HG03175 (cell line): ENCODE data around the gene TXNDC15.
A peak's percentile ranks its signal among the peaks of the same experiment; 100 is the strongest.
"Not testable (repeated sequence)": the region's sequence is repeated elsewhere in the genome, so short reads cannot be mapped to it uniquely, and the experiment has no call there.

Experiments used
- ATAC-seq: cut with Tn5 transposase; IDR thresholded peaks from one replicate; pipeline ENCODE4 v1.9.1; 2021; ENCODE audit warnings: mild to moderate bottlenecking, moderate library complexity; ENCODE audit not compliant: unreplicated experiment

Gene TXNDC15

DNA sequence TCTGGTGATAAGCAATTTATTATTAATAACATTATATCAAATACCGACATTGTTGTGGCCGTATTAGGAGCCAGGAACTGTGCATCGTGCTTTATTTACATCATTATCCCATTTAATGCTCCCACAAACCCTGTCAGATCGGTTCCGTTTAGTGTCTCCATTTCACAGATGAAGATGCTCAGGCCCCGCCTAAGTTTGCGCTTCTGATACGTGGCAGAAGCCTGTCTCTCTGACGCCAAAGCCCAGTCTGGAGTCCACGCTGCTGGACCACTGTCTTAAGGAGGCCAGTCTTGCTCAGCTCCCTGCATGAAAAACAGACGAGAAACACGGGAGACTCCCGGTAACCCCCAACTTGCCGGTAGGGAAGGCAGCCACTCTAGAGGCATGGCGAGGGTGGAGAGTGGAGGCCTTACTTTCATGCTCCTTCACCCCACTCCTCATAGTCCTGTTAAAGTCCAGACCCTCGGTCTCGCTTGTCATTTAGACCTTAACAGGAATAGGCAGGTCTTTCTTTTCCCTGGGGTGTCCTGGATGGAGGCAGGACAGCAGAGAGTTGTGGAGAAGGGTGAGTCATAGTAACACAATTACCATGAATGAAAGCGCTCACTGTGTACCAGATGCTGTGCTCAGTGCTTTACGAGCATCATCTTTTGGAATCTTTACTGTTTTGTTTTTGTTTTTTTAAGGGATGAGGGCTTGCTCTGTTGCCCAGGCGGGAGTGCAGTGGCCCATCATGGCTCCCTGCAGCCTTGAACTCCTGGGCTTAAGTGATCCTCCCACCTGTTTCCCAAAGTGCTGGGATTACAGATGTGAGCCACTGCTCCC lies 872 bp downstream of the TXNDC15 start:
- peak; percentile 33 for ATAC-seq

DNA sequence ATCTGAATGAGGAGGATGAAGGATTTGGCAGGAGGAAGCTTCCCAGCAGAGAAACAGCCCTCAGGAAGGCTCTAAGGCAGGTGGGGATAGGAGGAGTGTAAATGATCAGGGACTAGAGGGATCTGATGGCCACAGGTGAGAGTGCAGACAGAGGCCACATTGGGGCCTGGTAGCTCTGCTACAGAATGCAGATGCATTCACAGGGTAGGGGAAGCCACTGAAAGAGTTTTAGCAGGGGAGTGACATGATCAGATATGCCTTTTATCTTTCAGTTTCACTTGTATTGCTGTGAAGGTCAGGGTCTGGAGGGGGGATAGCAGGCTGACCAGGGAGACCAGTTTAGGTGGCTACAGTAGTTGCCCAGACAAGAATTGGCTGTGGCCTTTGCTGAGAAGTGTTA lies 3.0 kb downstream of the TXNDC15 start:
- no peak for ATAC-seq

DNA sequence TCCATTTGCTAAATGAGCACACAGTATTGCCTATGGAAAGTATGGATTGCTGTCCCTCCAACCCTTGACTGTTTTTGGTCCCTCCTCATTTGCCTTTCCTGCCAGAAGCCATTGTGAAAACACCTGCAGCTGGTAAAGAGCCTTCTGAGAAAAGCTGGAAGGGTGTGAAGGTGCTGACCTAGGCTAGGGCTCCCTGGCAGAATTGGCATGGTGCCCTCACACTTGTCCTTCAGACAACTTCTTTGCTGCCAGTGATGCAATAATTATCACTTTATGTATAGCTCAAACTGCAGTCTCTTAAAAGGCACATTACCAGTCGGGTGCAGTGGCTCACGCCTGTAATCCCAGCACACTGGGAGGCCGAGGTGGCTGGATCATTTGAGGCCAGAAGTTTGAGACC lies 4.2 kb downstream of the TXNDC15 start:
- no peak for ATAC-seq

DNA sequence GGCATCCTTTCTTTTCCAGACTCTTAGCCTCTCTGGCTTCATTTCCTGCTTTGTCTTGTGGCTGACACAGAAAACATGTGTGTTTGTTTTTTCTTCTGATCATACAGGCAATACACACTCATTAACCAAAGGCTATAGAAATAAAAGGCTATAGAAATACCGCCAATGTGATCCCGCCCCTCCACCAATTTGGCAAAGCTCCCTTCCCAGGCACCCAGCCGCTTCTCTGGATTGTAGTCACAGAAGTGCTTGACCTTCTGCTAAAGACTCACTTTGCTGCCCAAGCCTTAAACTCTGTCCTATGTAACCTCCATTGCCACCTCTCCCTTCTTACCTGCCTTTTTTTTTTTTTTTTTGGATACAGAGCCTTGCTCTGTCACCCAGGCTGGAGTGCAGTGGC lies 5.3 kb downstream of the TXNDC15 start:
- no peak for ATAC-seq

DNA sequence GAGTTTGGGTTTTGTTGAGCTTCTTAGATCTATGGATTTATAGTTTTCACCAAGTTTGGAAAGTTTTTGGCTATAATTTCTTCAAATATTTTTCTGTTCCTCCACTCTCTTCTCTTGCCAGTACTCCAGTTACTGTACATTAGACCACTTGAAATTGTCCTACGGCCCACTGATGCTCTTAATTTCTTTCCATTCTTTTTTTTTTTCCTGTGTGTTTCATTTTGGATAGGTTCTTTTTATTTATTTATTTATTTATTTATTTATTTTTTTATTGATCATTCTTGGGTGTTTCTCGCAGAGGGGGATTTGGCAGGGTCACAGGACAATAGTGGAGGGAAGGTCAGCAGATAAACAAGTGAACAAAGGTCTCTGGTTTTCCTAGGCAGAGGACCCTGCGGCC lies 6.8 kb downstream of the TXNDC15 start:
- ATAC-seq: not testable (repeated sequence)

DNA sequence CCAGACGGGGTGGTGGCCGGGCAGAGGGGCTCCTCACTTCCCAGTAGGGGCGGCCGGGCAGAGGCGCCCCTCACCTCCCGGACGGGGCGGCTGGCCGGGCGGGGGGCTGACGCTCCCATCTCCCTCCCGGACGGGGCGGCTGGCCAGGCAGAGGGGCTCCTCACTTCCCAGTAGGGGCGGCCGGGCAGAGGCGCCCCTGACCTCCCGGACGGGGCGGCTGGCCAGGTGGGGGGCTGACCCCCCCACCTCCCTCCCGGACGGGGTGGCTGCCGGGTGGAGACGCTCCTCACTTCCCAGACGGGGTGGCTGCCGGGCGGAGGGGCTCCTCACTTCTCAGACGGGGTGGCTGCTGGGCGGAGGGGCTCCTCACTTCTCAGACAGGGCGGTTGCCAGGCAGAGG lies 7.5 kb downstream of the TXNDC15 start:
- not testable (repeated sequence) for ATAC-seq

GRCh38 chr5:134887593-134888159 lies 13.5 kb downstream of the TXNDC15 start:
- no peak for ATAC-seq

DNA sequence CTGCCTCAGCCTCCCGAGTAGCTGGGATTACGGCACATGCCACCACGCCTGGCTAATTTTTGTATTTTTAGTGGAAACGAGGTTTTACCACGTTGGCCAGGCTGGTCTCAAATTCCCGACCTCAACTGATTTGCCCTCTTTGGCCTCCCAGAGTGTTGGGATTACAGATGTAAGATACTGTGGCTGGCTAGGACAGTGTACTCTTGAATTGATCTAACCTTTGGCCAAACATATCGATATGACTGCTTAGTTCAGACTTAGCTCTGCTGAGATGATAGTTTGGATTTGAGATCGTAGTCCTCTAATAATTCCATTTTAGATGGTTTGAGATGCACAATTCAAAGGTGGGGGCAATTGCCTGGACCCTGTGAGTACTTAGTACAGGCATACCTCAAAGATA lies 15.2 kb downstream of the TXNDC15 start:
- no peak for ATAC-seq

GRCh38 chr5:134891473-134891872 lies 17.3 kb downstream of the TXNDC15 start:
- no peak for ATAC-seq

DNA sequence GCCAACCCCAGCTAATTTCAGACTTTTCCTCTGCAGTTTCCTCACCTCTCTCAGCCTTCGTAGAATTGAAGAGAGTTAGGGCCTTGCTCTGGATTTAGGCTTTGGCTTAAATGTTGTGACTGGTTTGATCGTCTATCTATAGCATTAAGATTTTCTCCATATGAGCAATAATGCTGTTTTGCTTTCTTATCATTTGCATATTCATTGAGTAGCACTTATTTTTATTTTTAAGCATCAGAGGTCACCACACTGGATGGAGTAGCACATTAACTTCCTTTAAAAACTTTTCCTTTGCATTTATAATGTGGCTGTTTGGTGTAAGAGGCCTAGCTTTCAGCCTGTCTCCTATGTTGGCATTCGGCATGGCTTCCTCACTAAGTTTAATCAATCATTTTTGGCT lies 18.1 kb downstream of the TXNDC15 start:
- ATAC-seq: no peak

GRCh38 chr5:134892926-134893325 lies 18.8 kb downstream of the TXNDC15 start:
- no peak for ATAC-seq

- no peak for ATAC-seq
These were observed 19.8 kb downstream of the TXNDC15 start for GRCh38 chr5:134893748-134894505.

- peak; percentile 32 for ATAC-seq
These were observed 28.1 kb downstream of the TXNDC15 start for GRCh38 chr5:134902071-134902801.

- peak; percentile 78 for ATAC-seq
These were observed 30.6 kb downstream of the TXNDC15 start, which contains the start of gene PCBD2 for GRCh38 chr5:134904610-134905245. TSS of gene PCBD2 (plus strand) at chr5:134905131. CDS start at chr5:134905140, 9 bp downstream.

- ATAC-seq: peak; percentile 23
These were observed 31.2 kb downstream of the TXNDC15 start for GRCh38 chr5:134905246-134905996.

- no peak for ATAC-seq
These were observed 32.6 kb downstream of the TXNDC15 start for GRCh38 chr5:134906811-134907210.

- not testable (repeated sequence) for ATAC-seq
These were observed 36.6 kb downstream of the TXNDC15 start for GRCh38 chr5:134910752-134911151.

GRCh38 chr5:134911285-134912206 lies 37.4 kb downstream of the TXNDC15 start:
- no peak for ATAC-seq

DNA sequence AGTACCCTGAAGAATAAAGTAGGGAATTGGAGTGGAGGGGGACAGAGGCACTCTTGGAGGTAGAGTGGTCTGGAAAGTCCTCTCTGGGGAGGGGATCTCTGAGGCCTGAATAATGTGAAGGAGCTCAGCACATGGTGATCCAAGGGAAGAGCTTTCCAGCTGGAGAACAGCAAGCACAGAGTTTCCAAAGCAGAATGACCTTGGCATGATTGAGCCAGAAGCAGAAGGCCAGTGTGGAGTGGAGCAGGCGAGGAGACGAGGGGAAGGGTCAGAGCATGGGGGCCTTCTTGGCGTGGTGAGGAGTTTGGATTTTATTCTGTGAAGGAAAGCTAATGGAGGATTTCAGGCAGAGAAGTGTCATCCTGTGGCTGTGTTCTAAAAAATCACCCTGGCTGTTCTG lies 39.1 kb downstream of the TXNDC15 start:
- ATAC-seq: no peak
